ENCODE data around the gene RPTOR.

RPTOR gene

DNA sequence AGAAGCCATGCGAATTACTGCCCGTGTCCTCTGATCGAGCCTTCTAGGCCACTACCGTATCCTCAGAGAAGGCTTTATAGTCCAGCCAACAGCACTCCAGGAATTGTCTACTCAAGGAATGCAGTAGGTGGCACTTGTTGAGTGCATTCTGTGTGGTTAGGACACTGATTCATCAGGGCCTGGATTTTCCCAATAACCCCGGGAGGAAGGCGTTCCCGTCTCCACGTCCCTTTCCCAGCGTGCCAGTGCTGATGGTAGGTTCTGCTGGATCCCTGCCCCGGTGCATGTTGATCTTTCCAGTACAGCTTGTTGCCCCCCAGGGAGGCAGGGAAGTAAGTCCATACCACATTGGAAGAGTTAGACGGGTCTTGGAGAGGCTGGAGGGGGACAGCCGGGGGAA is 122.2 kb downstream of the RPTOR start:
- DNase-seq (ENCODE audit: low spot score) = no peak

DNA sequence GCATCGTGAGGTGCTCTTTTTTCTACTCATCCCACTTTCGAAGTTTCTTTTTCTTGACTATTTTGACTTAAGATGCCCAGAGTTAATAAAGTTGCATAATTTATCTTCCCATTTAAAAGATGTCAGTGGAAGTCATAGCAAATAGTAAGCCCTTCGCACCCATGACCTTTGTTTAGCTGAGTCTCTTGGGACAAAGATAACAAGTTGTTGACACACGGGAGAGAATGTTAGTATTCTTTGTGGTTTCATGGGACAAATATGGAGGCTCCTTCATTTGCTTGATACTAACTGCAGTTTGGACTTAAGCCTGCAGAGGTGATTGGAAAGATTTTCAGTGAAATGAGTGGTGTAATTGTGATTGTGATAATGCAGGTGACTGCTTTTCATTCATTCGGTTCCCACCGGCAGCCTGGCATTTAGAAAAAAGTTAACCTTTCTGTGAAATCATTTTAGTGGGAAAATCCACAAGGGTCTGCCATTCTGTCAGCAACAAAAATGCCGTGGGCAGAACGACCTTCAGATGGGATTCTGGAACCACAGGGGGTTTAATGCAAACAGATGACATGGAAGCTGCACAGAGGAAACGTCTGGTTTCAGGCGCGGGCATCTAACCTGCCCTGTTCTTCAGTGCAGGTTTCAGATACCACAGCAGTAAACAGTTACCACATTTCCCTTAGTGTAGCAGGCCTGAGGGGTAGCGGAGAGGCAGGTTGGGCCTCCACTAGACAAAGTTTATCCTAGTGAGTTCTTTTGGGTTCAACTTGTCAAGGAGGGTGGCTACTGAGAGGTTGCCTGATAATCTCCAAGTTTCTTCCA is 123.0 kb downstream of the RPTOR start:
- no peak for DNase-seq (ENCODE audit: low spot score)

DNA sequence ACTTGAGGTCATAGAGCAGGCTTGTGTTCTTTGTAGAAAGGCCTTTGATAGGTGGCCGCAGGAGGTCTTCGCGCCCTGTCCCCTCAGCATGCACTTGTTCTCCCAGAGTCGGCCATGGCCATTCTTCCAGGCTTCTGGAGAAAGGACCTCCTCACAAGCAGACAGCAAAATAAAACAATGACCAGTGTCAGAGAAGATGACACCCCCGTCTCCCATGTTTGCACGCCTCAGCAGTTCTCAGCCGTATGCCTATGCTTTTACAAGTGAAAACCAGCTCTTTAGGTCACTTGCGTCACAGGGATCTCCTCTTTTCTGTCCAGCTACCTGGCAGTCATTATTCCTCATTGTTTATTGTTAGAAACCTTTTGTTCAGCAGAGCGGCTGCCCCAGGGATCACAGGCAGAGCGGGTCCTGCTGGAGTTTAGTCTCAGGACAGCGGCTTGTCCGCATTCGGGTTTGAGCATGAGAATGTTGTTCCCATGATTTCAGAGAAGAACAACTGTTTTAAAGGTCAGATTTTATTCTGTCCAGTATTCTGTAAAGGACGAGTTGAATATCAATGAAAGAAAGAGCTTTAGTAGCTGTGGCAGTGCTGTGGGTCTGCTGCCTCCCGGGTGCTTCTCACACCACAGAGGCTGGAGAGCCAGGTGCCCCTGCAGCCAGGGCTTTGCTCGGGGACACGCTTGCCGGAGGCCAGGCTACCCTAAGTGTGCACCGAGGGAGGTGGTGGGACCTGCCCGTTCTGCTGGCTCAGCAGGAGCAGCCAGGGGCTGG is 123.9 kb downstream of the RPTOR start:
- DNase-seq (ENCODE audit: low spot score) = no peak

DNA sequence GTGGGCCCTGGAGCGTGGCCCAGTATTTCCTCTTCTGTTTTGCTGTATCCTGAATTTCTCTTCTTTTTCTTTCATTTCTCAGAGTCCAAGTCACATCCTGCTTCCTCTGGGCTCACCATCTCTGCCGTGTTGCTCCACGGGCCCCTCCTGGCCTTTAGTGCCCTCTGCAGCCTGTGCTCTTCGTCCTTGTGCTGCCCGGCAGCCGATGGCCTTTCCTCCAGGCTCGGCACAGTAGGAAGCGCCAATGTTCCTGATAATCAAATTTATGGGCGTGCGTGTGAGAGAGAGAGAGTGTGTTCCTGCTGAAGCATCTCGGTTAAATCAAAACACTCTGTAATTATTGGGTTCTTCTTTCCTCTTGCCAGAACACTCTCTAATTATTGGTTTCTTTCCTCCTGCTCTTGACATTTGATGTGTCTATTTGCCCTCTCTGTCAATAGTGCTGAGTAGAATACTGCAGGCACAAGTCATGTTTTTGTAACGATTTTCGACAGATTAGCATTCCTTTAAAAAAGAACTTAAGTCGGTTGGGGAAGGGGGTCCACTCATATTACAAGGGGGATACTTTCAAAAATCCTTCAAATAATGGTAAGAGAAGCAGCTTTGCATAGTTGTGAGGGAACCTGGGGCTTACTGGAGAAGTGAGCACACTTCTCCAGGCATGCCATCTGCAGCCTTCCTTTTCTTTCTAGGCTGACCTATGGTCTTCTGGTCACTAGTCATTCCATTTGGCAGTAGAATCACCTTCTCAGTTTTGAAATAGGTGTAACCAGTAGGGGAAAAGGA is 126.6 kb downstream of the RPTOR start:
- DNase-seq (ENCODE audit: low spot score) = no peak

DNA sequence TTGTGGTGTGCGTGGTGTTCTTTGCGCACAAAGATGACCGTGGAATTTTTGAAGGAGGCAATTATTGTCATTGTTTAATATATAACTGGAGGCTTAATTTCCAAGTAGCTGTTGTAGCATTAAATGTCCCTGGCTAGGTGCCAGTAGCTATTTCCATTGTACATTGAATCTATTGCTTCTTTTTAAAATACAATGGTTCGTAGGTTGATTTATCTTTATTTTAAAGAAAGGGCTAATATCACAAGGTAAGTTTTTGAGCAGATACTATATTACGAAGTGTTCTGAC is 127.1 kb downstream of the RPTOR start:
- no peak for DNase-seq (ENCODE audit: low spot score)

DNA sequence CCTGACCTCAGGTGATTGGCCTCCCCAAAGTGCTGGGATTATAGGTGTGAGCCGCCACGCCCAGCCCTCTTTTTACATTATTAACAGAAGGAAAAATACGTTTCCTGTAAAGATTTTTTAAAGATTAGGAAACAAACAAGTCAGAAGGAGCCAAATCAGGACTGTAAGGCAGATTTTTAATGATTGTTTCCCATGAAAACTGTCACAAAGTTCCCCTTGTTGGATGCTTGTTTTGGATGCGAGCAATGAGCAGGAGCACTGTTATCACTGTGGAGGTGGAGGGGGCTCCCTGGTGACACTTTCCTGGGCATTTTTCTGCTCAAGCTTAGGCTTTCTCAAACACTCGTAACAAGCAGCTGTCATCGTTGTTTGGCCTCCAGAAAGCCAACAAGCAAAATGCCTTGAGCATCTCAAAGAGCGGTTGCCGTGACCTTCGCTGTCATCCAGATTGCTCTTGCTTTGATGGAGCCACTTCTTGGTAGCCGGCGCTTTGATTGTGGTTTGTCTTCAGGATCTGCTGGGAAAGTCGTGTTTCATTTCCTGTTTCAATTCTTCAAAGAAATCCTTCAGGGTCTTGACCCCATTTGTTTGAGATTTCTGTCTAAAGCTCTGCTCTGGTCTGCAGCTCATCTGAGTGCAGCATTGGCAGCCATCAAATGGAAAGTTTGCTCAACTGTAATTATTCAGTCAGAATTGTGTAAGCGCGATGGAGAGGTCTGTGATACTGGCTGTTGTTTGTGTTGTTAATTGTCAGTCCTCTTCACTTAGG is 128.7 kb downstream of the RPTOR start:
- DNase-seq (ENCODE audit: low spot score) = no peak

DNA sequence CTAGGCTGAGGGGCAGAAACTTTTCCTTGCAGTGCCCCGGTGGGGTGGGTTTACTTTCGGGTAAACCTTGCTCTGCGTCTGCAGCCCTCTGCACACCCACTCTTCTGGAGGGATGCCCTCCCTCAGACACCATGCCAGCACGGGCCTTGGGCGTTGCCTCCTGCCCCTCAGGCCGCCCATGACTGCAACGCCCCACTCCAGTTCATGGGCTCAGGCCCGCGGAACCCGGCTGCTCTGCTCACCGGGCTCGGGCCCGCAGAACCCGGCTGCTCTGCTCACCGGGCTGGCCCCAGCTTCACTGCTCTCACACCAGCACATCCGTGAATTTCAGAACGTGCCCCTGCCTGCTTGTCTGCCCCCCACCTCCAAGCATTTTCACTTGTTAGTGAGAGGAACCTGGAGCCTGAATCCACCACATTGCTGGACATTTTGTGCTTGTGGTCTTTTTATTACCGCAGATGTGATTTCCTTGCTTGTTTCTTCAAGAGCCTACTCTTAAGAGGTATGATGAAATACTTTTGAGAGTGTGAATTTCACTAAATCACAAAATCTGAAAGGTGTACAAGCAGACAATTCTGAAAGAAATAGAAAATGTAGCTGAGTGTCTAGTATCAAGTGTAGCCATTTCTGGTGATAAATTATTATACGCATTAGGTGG is 130.9 kb downstream of the RPTOR start:
- DNase-seq (ENCODE audit: low spot score) = no peak

DNA sequence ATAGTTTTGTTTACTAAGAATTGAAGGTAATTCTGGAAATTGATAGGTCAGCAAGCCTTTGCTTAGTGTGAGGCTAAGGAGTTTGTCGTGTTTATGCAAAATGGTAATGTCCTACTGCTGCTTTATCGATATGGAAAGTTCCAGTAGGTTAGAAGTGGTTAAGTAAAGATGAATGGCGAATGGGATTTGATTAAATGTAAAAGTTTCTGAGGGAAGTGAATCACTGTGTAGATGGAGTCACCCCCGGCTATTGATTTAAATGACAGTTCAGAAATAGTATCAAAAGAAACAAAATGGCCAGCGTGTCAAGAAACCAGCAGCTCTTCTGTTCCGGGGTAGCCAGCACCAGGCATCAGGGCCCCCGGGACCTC is 131.4 kb downstream of the RPTOR start:
- no peak for DNase-seq (ENCODE audit: low spot score)

DNA sequence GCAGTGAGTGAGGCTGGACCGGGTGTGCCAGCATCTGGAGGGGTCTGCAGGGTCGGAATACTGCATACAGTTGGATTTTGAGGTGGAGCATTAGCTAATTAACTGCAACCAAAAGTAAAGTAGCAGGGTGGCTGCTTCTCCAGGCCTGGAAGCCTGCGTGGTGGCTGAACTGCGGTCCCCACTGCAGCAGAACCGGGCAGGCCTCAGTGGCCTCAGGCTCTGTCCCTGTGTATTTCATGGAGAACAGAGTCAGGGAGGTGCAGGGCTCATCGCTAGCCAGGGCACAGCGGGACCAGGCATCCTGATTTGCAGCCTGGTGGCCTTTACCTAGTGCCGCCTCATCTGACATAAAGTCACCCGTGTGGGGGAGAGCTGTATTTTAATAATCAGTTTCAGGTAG is 131.9 kb downstream of the RPTOR start:
- no peak for DNase-seq (ENCODE audit: low spot score)

DNA sequence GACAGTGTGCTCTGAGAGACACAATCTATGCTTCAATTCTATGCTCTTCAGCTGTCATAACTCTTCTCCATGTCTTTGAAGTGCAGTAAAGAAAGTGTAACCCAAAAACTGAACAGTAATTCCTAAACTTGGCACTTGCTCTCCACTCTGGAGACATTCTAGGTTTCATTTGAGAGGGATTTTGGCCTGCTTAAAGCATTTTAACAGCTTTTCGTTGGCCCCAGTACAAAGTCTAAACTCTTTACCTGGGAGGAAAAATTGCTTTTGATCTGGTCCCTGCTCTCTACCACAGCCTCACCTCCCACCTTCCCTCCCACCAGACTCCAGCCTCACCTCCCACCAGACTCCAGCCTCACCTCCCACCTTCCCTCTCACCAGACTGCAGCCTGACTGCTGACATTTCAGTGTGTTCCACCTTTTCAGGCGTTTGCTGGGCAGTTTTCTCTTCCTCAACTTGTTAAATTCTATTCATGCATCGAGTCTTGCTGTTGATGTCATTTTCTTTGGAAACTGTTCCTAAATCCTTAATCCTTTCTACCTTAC is 132.6 kb downstream of the RPTOR start:
- DNase-seq (ENCODE audit: low spot score) = no peak

DNA sequence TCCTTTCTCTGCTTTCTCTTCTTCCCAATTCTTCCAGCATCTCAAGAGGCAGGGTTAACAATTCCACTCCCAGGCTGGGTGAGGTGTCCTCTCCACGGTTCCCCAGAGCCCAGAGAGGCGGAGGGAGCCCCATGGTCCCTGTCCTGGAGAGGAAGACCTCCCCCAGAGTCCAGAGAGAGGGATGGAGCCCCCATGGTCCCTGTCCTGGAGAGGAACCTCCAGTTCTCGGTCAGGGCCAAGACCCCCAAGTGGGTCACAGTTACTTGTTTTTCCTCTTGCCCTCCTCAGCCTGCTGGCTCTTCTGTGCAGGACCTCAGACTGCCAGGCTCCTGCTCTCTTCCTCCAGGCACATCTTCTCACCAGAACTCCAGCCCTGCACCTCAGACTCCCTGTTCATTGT is 135.2 kb downstream of the RPTOR start:
- DNase-seq (ENCODE audit: low spot score) = no peak

DNA sequence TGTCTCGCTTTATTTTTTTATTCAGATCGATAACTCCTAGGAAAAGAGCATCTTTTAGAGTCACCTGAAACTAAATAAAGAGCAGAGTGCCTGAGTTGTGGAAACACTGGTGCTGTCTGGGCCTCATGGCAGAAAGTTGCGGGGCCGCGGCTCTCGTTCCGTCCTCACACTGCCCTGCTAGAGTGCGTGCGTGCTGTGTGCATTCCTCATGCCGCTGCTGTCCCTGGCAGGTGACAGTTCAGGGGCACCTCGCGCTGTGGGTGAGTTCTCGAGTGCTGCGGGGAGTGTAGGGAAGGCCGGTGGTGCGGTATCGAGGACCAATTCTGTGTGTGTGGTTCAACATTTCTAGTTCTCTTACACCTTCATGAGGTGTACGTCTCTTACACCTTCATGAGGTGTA is 136.6 kb downstream of the RPTOR start:
- no peak for DNase-seq (ENCODE audit: low spot score)

DNA sequence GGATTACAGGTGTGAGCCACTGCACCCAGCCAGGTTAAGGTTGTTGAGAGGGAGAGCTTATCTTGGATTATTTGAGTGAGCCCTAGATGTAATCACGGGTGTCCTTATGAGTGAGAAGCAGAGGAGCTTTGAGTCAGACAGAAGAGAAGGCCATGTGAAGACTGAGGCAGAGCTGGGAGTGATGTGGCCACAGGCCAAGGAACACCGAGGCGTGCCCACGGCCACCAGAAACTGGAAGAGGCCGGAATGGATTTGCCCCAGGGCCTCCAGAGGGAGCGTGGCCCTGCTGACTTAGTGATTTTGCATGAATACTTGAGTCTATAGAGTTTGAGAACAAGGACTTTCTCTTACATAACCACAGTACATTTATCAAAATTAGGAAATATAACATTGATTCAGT is 137.7 kb downstream of the RPTOR start:
- no peak for DNase-seq (ENCODE audit: low spot score)

DNA sequence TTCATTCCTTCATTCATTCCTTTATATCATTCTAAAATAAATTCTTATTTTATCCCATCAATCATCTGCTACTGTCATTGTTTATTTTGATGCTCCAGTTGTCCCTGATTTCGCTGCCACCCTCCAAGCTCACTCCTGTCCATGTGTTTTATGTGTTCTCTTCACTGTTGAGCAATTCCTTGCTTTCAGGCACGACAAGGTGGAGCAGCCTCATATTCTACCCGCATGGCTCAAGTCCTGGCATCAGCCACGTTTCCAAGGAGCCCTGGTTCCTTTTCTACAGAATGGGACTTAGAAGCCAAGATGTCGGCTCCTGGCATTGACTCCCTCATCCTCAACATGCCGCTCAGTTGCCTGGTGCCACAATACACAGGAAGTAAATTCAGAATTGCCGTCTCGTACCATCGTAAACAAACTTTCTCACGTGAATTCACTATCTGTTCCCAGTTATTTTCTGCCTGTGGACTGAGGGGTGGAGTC is 139.0 kb downstream of the RPTOR start:
- no peak for DNase-seq (ENCODE audit: low spot score)

DNA sequence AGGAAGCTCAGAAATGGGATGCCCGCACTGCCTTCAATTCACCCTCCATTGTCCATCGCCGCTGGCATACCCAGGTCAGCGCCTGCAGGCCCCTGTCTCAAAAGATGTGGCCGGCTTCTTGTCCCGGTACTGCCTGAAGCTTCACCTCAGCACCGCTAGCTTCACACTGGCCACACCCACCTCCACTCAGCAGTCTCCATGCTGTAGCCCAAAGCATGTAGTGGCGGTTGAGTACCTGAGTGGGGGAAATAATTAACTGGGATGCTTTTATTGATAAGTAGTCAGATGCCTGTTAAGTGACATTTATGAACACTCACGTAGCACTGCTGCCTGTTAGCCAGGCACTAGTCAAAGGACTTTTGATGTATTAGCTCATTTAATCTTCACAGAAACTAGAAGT is 143.2 kb downstream of the RPTOR start:
- DNase-seq (ENCODE audit: low spot score) = no peak

DNA sequence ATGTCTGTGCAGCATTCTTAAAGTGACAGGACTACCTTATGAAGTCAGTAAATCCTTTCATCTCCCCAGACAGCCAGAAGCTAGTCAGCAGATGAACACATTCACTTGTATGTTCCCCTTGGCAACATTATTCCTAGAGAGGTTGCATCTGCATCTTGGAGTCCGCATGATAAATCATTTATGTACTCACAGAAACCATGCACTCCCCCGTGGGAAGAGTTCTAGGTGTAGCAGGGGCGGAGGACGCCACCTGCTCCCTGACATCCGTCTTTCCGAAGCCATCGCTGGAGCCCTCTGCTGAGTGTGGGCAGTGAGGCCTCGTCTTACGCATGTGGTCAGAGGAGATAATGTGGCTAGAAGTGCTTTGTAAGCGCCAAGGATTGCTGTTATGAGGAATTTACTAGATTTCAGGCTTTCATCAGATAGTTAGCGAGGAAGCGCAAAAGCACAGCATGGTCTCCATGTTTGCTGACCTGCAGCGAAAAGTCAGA is 144.5 kb downstream of the RPTOR start:
- DNase-seq (ENCODE audit: low spot score) = peak; percentile 6

DNA sequence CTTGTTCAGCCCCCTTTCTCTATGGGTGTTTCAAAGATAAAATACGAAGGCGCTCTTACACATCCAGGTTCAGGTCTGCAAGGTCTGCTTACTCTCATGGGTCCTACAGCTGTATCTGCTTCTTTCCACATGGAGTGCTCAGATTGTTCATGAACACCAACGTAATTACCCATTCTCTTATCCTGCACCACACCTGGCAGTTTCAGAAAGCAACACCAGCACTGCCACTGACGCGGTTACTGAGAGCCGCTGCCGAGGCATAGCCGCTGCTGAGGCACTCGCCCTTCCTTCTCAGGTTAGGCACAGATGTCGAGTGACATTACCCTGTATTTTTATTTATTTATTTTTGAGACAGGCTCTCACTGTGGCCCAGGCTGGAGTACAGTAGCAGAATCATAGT is 147.1 kb downstream of the RPTOR start:
- DNase-seq (ENCODE audit: low spot score) = no peak

DNA sequence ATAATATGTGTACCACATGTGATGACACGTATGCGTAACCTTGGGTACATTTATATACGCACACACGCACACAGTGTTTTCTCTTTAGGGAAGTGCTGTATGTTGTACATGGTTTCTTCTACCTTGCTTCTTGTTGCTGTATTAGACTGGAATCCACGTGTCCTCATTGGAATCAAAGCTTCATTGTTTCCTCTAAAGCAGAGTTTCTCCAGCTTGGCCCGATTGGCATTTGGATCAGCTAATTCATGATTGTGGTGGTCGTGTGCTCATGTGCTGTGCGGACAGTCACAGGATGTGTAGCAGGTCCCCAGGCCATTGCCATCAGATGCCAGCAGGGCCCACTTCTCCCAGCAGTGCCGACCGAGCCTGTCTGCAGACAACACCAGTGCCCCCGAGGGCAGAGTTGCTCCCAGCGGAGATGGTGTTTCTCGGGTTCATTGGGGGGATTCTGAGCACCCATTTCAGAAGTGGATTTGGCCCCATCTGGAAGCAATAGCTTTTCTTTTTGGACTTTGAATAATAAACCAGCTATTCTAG is 148.4 kb downstream of the RPTOR start:
- DNase-seq (ENCODE audit: low spot score) = no peak

DNA sequence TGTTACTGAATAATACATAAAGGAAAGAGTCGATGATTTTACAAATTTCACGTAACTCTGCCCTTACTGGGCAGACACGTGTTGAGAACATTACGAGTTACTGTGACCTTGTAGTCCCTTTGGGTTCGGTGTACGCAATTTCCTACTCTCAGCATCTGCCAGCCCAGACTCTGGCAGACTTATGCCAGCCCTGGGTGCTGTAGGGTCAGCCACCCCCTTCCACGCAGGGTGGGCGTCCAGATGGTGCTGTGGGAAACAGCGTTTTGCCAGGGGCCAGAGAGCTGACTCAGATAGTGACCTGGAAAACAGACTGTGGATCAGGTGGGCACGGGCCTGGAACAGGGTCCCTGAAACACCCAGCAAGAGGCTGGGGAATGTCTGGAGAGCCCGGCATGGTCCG is 148.9 kb downstream of the RPTOR start:
- no peak for DNase-seq (ENCODE audit: low spot score)

DNA sequence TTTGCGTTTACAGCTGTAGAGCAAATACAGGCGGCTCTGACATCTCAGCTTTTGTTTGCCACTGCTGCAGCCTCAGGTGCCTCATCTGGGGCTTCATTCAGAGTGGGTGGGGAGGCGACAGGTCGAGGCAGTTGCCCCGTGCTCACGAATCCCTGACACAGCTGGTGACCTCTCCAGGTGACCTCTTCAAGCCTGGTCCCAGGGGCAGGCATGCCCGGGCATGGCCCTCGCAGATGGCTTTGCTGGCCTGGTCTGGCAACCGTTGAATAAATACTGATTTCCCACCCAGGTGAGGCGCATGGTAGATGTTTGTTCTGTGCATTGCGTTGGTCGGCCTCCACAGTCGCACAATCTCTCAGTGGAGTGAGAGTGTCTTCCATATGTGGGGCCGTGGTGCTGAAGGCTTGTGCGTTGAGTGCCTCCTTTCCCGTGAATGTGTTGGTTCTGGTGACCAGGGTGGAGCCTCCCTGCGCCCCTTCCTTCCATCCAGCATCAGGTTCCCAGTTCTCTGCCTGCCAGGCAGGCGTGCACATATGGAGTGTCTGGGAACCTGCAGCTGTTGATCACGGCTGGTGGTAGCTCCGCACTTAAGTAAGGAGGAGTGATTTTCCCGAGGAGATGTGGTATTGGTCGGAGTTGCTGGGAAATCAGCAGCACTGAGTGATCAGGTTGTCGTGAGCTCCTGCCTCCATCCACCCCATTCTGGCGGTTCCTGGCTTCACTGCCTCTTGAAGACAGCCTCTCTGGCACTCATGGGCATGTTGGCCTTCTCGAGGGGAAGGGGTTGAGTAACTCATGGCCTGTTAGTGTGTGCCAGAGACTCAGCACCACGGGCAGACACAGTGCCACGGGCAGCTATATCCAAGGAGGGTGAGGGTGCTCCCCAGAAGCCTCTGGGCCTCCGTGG is 149.7 kb downstream of the RPTOR start:
- DNase-seq (ENCODE audit: low spot score) = no peak

Data from hematopoietic multipotent progenitor cell treated with erythropoietin and hydrocortisone succinate and interleukin-3 and kit ligand, for 15 days (in vitro differentiated cells).